ENCODE results near the gene INTU. TPM values are rescaled to one million over a fixed set of nuclear protein-coding genes. Genes with fewer than 3 reads are reported as not detected.
A peak's percentile ranks its signal among the peaks of the same experiment; 100 is the strongest.

Gene INTU
- total RNA-seq, 1 donor from 2014 or later = 8.8 TPM

DNA sequence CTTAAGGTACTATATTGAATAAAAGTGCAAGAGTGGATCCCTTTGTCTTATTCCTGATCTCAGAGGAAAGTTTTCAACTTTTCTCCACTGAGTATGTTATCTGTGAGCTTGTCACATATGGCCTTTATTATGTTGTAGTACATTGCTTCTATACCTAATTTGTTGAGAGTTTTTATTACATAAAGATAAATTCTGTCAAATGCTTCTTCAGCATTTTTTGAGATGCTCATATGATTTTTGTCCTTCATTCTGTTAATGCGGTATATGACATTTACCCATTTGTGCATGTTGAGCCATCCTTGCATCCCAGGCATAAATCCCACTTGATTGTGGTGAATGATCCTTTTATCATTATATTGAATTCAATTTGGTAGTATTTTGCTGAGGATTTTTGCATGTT lies 108.5 kb downstream of the INTU start:
- DNase-seq (ENCODE audit: low read depth) = no peak

DNA sequence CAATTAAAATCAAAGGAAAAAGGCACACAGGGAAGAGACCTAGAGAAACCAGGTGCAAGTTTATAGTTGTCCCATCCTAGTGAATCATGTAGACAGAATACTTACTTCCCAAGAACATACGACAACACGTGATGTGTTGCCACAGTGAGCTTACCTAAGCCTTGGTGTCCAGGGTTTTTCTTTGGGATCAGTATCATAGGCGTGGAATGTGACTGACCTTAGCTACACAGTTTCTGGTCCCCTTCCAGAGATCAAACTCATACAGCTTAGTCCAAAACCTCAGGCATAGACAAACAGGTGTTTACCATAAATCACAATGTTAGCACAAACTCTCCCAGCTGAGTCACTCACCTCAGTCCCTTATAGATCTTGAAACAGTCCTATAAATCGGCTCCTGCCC lies 115.1 kb downstream of the INTU start:
- peak; percentile 23 for DNase-seq (ENCODE audit: low read depth)

DNA sequence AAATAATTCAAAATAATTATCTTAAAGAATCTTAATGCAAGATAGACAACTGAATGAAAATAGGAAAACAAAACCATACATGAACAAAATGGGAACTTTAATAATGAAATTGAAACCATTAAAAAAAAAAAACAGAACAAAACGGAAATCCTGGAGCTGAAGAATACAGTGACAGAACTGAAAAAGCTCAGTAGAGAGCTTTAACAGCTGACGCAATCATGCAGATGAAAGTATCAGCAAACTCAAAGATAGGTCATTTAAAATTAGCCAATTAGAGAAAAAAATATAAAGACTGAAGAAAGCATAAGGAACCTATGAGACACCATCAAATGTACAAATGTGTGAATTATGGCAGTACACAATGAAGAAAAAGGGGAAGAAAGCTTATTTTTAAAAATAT lies 116.2 kb downstream of the INTU start:
- no peak for DNase-seq (ENCODE audit: low read depth)

DNA sequence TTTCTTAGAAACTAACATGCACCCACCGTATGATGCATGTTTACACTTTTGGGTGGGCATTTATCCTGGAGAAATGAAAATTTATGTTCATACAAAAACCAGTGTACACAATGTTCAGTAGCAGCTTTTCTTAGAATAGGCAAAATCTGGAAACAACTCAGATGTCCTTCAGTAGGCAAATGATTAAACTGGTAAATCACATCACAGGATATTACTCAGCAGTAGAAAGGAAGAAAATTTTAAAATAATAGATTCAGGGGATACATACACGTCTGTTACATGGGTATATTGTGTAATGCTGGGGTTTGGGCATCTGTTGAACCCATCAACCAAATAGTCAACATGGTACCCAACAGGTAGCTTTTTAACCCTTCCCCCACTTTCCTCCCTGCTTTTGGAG lies 124.1 kb downstream of the INTU start:
- no peak for DNase-seq (ENCODE audit: low read depth)

DNA sequence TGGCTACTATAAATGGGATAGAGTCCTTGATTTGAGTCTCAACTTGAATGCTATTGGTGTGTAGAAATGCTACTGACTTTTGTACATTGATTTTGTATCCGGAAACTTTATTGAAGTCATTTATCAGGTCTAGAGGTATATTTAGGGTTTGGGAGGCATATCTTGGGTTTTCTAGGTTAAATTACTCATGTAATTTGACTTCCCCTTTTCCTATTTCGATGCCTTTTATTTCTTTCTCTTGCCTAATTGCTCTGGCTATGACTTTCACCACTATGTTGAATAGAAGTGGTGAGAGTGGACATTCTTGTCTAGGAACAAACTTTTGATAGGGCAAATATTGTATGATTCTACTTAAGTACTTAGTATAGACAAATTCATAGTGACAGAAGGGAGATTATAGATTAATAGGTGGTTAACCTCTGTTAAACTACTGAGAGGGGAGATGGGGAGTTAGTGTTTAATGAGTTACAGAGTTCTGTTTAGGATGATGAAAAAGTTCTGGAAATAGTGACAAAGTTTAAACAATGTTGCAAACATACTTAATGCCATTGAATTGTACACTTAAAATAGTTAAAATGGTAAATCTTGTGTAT lies 126.6 kb downstream of the INTU start:
- no peak for DNase-seq (ENCODE audit: low read depth)

DNA sequence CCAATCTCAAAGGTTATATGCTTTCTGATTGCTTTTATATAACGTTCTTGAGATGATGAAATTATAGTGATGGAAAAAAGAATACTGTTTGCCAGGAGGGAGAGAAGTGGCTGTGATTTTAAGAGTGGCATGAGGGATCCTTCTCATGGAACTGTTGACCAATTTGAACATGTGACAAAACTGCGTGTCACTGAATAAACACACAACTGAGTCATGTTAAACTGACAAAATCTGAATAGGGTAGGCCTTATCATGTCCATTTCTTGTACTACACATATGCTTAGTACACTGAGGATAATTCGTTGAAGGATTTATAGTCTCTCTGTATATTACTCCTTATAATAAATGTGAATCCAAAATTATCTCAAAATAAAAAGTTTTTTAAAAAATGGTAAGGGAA lies 127.1 kb downstream of the INTU start:
- DNase-seq (ENCODE audit: low read depth) = no peak

DNA sequence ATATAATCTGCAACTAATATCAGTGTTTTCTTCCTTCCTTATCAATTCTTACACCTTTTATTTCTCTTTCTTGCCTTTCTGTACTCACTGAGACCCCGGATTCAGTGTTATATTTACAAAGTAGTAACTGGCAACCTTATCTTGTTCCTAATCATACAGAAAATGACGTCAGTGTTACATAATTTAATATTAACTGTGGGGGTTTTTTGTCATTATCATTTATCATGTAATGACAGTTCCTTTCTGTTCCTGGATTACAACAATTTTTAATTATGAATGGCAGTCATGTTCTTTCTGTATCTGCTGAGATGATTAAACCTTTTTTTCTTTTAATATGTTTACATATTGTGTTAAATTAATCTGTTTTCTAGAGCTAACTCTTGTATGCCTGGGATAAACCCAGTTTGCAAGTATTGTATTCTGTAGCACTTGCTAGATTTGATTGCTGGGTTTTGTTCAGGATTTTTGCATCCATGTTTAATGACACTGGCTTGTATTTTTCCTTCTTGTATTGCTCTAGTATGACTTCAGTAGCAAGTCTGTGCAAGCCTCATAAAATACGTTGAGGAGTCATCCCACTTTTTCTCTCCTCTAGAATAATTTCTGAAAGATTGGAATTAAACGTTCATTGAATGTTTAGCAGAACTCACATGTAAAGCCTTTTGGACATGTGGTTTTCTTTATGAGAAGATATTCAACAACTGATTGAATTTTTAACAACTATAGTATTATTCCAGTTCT lies 138.9 kb downstream of the INTU start:
- no peak for DNase-seq (ENCODE audit: low read depth)

DNA sequence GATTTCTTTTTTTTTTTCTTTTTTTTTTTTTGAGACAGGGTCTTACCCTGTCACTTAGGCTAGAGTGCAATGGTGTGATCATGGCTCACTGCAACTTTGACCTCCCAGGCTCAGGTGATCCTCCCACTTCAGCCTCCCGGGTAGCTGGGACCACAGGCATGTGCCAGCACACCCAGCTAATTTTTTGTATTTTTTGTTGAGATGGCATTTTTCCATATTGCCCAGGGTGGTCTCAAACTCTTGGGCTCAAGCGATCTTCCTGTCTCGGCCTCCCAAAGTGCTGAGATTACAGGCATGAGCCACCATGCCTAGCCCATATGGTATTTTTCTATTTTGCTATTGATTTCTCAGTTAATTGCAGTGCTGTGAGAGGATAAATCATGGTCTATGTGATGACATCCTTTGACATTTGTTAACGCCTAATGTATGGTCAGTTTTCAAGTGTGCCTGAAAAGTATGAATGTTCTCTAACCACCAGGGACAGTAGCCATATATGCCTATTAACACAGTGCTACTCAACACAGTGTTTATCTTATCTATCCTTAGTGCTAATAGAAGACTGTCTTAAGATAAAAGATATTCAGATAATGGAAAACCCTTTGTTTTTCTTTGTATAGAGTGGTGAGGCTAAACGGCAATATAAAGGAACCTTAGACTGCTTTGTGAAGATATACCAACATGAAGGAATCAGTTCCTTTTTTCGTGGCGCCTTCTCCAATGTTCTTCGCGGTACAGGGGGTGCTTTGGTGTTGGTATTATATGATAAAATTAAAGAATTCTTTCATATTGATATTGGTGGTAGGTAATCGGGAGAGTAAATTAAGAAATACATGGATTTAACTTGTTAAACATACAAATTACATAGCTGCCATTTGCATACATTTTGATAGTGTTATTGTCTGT lies 140.3 kb downstream of the INTU start:
- no peak for DNase-seq (ENCODE audit: low read depth)

DNA sequence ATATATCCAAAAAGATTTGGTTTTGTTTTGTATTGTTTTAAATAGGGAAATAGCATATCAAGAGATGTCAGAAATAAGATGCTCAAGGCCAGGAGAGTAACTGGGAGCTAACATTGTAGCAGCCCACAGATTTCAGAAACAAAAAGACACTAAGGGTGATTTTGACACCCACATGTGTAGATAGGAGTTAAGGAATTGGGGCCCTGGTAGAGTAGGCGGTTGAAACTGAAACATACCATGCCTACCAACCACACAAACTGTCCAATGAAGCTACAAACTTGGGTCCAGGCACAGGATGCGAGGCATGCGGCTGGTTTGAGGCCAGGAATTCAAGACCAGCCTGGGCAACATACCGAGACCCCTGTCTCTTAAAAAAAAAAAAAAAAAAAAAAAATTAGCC lies 143.1 kb downstream of the INTU start:
- no peak for DNase-seq (ENCODE audit: low read depth)

Other genes starting within 250 kb of the INTU start
- gene SLC25A31, start 97.4 kb downstream of the INTU start, total RNA-seq = not detected in 2 replicates
- 11.6 and 18.1 TPM in 2 replicates for gene HSPA4L, start 149.4 kb downstream of the INTU start, total RNA-seq
- gene PLK4, start 247.9 kb downstream of the INTU start, total RNA-seq = 0.47 and 2.1 TPM in 2 replicates

Data from myocyte (in vitro differentiated cells).